Brain microvascular endothelial cell (primary cell): ENCODE results near the gene MYL11.

ENCODE experiments used
- DNase-seq: peaks from one replicate; pipeline ENCODE4 v3.0.0-alpha.2; 2020
- H3K27ac ChIP-seq: fragments of 250-450 bp; sonication (Bioruptor Pico); 2 replicates; pipeline ENCODE4 v1.5.1; 2020; ENCODE audit warnings: mild to moderate bottlenecking, moderate library complexity
- H3K27me3 ChIP-seq: fragments of 250-450 bp; sonication (Bioruptor Pico); replicated peaks from 2 replicates; pipeline ENCODE4 v1.5.1; 2020; ENCODE audit warnings: mild to moderate bottlenecking
- H3K36me3 ChIP-seq: fragments of 250-450 bp; sonication (Bioruptor Pico); replicated peaks from 2 replicates; pipeline ENCODE4 v1.5.1; 2020; ENCODE audit warnings: mild to moderate bottlenecking
- H3K4me3 ChIP-seq: 2 replicates; pipeline ENCODE4 v1.5.1; 2011; ENCODE audit warnings: low read depth, mild to moderate bottlenecking, control low read depth, low read length, moderate library complexity
- CTCF ChIP-seq: IDR thresholded peaks from 2 replicates; pipeline ENCODE4 v1.5.1; 2011; ENCODE audit warnings: low read depth, mild to moderate bottlenecking, moderate library complexity, low read length, control low read depth, inconsistent platforms; ENCODE audit errors: missing control alignments
- in situ Hi-C: cut with HindIII; loops from 2 replicates; pipeline ENCODE4 v1.10.0; 2017; ENCODE audit warnings: low sequenced_read_pairs, low pct_ligation_motif_present

Gene MYL11

DNA sequence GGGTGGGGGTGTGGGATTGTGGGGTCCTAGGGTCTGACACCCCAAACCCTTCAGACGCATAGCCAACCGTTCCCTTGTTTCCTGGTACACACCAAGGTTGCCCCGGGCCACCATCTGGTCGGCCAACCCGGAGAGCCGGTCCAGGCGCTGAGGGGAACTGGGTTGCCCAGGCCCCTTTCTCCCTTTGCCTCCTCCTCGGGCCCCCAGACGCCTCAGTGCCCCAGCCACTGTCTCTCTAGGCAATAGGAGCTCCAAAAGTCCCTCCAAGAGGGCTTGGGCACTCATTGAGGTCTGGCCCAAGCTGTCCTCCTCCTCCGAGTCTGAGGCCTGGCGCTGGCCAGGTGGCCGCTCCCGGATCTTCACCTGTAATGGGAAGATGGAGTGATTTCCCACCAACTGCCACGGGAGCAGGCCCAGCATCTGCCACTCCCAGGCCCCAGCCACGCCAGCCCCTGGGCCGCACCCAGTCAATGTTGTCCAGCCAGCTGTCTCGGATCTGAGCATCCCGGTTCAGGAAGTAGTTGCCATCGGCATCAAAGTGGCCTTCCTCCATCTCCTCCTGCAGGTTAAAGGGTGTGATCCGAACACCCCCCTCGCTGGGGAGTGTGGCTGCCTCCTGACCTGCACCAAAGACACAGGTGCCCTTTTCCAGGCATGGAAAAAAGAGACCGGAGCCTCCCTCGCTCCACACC is 21.0 kb upstream of the MYL11 start:
- no peak for TF ChIP-seq CTCF
- in situ Hi-C loops: no loop called here
- no peak for DNase-seq
- no peak overlapping the region for H3K27ac ChIP-seq
- H3K36me3 ChIP-seq: peaks cover 62% of the 10 kb centered on the region
- no peaks in the 10 kb centered on the region for H3K27me3 ChIP-seq
- no peak overlapping the region for H3K4me3 ChIP-seq

- H3K36me3 ChIP-seq: peaks cover 70% of the 10 kb centered on the region
Measured at GRCh38 chr16:30354423-30355143, 20.0 kb upstream of the MYL11 start.

DNA sequence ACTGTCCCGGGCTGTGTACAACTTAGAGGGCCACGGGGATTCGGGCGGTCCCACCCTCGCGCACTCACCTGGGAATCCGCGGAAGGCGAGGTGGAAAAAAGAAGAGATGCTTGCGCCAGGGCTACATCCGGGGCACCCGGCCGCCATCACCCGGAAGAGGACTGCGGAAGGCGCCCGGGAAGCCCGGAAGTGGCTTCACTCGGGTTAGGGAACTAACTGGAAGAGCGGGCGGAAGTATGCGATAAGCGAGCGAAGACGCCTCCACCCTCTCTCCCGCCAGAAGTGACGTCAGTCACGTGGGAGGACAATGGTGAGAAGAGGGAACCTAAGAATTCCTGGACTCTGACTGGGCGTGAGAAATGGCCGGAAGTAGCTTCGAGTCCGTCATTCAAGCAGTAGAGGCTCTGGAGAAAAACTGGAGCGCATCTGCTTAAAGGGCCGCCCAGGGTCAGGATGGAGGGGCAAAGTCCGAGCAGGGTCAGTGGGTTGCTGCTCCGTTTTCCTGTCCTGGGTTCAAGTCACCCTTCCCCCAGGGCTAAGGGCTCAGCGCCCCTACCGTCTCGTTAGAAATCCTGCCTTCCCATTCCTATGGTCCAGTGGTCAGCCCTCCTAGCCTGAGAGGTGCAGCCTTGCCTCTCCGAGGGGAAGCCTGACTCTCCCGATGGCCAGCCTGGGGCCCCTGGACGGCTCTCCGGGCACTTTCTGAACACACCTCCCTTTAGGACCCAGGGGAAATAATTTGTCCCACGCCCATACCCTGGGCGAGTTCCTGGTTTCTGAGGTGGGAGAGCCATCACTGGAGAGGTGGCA is 19.3 kb upstream of the MYL11 start, which contains the start of gene CD2BP2:
Gene CD2BP2 (minus strand): TSS at position 165 of the 810 bp plus-strand sequence. CDS start 627 bp downstream, outside the sequence.
- TF ChIP-seq CTCF: no peak
- in situ Hi-C loops: no loop called here
- H3K36me3 ChIP-seq: peaks cover 66% of the 10 kb centered on the region

More at GRCh38 chr16:30354423-30355143, 20.0 kb upstream of the MYL11 start:
- in situ Hi-C loops: no loop called here
- Histone ChIP-seq H3K27ac (peak overlapping the region; percentile 96), H3K4me3 (peak overlapping the region; percentile 98), H3K27me3 (no peaks in the 10 kb centered on the region)
- TF ChIP-seq CTCF: no peak
- no peak for DNase-seq

GRCh38 chr16:30355954-30356308 is 18.7 kb upstream of the MYL11 start:
- no peak for DNase-seq
- Histone ChIP-seq H3K27ac (peak overlapping the region; percentile 96), H3K4me3 (peak overlapping the region; percentile 98), H3K27me3 (no peaks in the 10 kb centered on the region), H3K36me3 (peaks cover 61% of the 10 kb centered on the region)
- in situ Hi-C loops: no loop called here
- TF ChIP-seq CTCF: no peak

More for the DNA sequence above, 19.3 kb upstream of the MYL11 start, which contains the start of gene CD2BP2:
- peak; percentile 96 for DNase-seq
- H3K27me3 ChIP-seq: no peaks in the 10 kb centered on the region
- H3K4me3 ChIP-seq: peak within 1 kb of the TSS; percentile 98
- H3K27ac ChIP-seq: peak within 1 kb of the TSS; percentile 96

- Histone ChIP-seq H3K36me3 (peaks cover 59% of the 10 kb centered on the region), H3K27me3 (no peaks in the 10 kb centered on the region), H3K4me3 (no peak overlapping the region), H3K27ac (no peak overlapping the region)
- in situ Hi-C loops: no loop called here
- no peak for TF ChIP-seq CTCF
- DNase-seq: no peak
Measured at GRCh38 chr16:30356401-30357084, 18.1 kb upstream of the MYL11 start.
